ENCODE results near the gene CHCHD3. TPM values are rescaled to one million over a fixed set of nuclear protein-coding genes. Genes with fewer than 3 reads are reported as not detected.

Gene CHCHD3
- total and polyA plus RNA-seq, 4 donors = 25.5 to 37.8 (median 31.8) TPM

GRCh38 chr7:133007961-133008360 is 73.9 kb downstream of the CHCHD3 start:
- Histone ChIP-seq H3K27ac (ENCODE audit: low read depth in 1 of 2, low read length in 2 of 2) (no peak overlapping the region), H3K36me3 (ENCODE audit: control insufficient read depth in 4 of 4, insufficient read depth in 3 of 4, low read depth in 1 of 4, low read length in 3 of 4) (no peaks in the 10 kb centered on the region), H3K4me1 (ENCODE audit: control insufficient read depth in 4 of 4, insufficient read depth in 4 of 4, low read length in 3 of 4) (peaks cover 0 to 2% (median 0%) of the 10 kb centered on the region in 4 donors), H3K4me3 (ENCODE audit: low read depth in 1 of 3, low read length in 3 of 3) (no peak overlapping the region), H3K27me3 (ENCODE audit: control insufficient read depth in 4 of 4, insufficient read depth in 4 of 4, low read length in 3 of 4) (no peaks in the 10 kb centered on the region), H3K9ac (ENCODE audit: low read depth in 1 of 2, low read length in 2 of 2) (no peak overlapping the region), H3K9me3 (ENCODE audit: control insufficient read depth in 4 of 4, low read length in 3 of 4) (peaks cover 0 to 2% (median 0%) of the 10 kb centered on the region in 4 donors)
- WGBS = 96% methylated on average over 3 of the region's 3 CpGs
- TF ChIP-seq YY1 (IDR thresholded peaks at IDR 0.05) = no peak
- no peak for TF ChIP-seq HNF4A (conservative IDR thresholded peaks at IDR 0.05)
- TF ChIP-seq JUND (IDR thresholded peaks at IDR 0.05) = no peak
- no peak for TF ChIP-seq REST (IDR thresholded peaks at IDR 0.05)
- no peak for TF ChIP-seq CTCF (IDR thresholded peaks at IDR 0.05; ENCODE audit: low read depth, low read length, missing input control)
- no peak for TF ChIP-seq GABPA (IDR thresholded peaks at IDR 0.05 in 1 of 2, conservative IDR thresholded peaks at IDR 0.05 in 1 of 2)
- TF ChIP-seq MAX (IDR thresholded peaks at IDR 0.05) = no peak
- TF ChIP-seq NR2F2 (IDR thresholded peaks at IDR 0.05) = no peak
- no peak for TF ChIP-seq ATF3 (IDR thresholded peaks at IDR 0.05)
- no peak for TF ChIP-seq FOXA2 (IDR thresholded peaks at IDR 0.05)
- TF ChIP-seq FOXA1 (IDR thresholded peaks at IDR 0.05) = no peak
- TF ChIP-seq SP1 (IDR thresholded peaks at IDR 0.05) = no peak
- no peak for TF ChIP-seq HNF4G (IDR thresholded peaks at IDR 0.05)
- no peak for TF ChIP-seq ZBTB33 (IDR thresholded peaks at IDR 0.05)
- no peak for TF ChIP-seq EGR1 (IDR thresholded peaks at IDR 0.05; ENCODE audit: low read depth in 2 of 2)
- DNase-seq (ENCODE audit: low spot score) = no peak

Data from liver (tissue), 9 donors.